GM19463 (cell line): ENCODE data around the gene CATSPER4.

ENCODE experiments used
- ATAC-seq: cut with Tn5 transposase; IDR thresholded peaks from one replicate; pipeline ENCODE4 v1.9.1; 2021; ENCODE audit warnings: mild to moderate bottlenecking, moderate library complexity; ENCODE audit not compliant: unreplicated experiment

The CATSPER4 gene

DNA sequence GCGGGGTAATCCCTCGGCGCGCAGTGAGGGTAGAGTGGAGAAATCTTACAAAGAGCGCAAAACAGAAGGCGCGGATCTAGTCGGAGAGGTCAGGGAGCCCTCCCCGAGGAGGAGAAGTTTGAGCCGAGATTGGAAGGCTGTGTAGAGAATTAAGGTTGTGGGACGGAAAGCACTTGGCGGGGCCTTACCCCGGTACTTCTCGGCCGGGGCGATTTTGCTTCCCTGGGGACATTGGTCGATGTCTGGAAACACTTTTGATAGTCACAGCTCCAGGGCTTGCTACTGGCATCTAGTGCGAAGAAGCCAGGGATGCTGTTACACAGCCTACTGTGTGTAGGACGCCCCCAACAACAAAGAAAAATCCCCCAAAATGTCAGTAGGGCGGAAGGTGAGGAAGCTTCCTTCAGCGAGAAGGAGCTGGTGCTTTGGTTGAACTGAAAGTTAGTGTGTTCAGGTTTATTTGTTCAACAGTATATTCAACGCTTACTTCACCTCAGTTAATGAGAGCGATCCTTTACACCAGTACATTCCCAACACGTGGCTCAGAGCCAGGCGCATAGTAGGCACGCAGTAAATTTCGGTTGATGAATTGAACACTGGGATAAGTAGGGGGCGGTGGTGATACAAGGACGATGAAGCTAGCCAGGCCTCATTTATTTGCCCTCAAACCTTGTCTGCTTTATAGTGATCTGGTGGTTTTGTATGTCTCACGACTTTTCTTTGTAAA is 44.4 kb downstream of the CATSPER4 start:
- ATAC-seq = no peak

DNA sequence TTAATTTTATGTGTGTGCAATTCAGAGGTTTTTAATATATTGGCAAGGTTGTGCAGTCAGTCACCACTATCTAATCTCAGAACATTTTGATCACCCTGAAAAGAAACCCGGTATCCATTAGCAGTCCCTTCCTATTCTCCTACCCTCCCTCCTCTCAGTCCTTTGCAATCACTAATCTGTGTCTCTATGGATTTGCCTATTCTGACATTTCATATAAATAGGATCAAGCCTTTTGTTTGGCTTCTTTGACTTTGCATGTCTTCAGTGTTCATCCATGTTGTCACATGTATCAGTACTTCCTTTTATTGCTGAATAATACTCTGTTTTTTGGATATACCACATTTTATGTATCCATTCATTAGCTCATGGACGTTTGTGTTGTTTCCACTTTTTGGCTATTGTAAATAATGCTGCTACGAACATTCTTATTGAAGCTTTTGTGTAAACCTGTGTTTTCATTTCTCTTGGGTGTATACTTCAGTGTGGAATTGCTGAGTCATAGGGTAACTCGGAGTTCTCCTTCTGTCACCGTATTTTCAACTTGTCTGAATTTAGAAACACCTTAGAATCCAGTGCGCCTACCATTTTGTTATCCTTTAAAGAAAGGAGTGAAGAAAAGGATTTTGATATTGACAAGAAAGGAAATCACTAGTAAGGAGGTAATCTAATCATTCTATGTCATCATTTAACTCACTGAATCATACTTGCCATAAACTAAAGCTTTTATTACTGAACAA is 47.0 kb downstream of the CATSPER4 start:
- no peak for ATAC-seq

DNA sequence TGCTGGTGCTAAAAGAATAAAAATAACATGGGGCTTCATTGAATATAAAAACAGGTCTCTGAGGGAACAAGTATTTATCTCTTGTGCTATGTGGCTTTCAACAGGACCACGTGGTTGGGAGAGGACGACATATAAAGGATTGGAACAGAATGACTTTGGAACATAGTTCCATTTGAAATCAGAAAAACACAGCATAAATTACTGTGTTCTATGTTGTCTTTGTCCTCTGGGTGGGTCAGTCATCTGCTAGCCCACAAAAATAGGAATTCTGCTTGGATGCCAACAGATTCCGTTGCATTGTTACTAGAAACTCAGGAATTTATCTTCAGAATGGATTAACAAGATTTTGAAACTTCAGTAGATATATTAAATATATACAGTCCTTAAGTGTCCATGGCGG is 49.5 kb downstream of the CATSPER4 start:
- no peak for ATAC-seq
